ENCODE results near the gene ZNF678. TPM values are rescaled to one million over a fixed set of nuclear protein-coding genes. Genes with fewer than 3 reads are reported as not detected.
A peak's percentile ranks its signal among the peaks of the same experiment; 100 is the strongest.

Gene ZNF678
- total RNA-seq, 1 donor, result 5.2 TPM

DNA sequence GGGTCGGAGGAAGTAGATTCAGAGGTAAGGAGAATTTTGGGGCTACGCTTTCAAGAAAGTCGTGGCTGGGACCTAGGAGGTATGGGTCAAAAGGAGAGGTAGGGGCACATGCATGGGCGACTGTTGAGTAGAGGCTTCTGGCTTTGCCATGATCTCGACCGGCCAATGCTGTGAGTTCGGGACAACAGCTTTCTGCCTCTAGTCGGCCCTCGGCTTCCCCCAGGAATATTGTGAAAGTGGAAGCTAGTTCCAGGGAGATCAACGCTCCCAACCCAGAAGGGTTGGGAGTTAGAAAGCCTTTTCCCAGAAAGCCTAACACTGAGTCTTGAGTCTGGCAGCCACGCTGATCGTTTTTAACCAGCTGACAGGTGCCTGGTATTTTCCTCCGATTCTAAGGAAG, 69.0 kb downstream of the ZNF678 start:
- TF ChIP-seq, protein P1, sequence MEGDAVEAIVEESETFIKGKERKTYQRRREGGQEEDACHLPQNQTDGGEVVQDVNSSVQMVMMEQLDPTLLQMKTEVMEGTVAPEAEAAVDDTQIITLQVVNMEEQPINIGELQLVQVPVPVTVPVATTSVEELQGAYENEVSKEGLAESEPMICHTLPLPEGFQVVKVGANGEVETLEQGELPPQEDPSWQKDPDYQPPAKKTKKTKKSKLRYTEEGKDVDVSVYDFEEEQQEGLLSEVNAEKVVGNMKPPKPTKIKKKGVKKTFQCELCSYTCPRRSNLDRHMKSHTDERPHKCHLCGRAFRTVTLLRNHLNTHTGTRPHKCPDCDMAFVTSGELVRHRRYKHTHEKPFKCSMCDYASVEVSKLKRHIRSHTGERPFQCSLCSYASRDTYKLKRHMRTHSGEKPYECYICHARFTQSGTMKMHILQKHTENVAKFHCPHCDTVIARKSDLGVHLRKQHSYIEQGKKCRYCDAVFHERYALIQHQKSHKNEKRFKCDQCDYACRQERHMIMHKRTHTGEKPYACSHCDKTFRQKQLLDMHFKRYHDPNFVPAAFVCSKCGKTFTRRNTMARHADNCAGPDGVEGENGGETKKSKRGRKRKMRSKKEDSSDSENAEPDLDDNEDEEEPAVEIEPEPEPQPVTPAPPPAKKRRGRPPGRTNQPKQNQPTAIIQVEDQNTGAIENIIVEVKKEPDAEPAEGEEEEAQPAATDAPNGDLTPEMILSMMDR (IDR thresholded peaks at IDR 0.05; ENCODE audit: insufficient read depth, low read depth, low read length), result no peak

DNA sequence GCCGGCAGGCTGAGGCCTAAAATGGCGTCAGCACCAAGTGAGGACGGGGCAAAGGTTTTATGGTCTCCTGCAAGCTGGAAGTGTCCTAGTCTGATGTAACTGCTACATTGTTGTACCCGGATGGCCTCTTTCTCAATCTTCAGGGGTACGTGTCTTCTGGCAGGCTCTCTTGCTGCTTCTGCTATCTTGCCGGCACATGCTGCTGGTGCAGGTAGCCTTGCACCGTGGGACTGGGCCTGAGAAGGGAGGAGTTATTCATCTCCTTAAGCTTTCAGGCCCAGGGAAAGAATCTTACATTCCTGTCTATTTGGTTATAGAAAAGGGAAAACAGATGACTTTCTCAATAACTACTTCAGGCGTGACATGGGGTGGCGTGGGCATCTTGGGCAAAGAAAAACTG, 72.2 kb downstream of the ZNF678 start:
- TF ChIP-seq, protein P1 (IDR thresholded peaks at IDR 0.05; ENCODE audit: insufficient read depth, low read depth, low read length), result no peak
- no peak overlapping the region for H3K4me3 ChIP-seq (ENCODE audit: low read depth, low read length)
- DNase-seq (ENCODE audit: low read depth), result no peak

More for the DNA sequence above, 69.0 kb downstream of the ZNF678 start:
- no peak for DNase-seq (ENCODE audit: low read depth)
- H3K4me3 ChIP-seq (ENCODE audit: low read depth, low read length), result no peak overlapping the region

DNA sequence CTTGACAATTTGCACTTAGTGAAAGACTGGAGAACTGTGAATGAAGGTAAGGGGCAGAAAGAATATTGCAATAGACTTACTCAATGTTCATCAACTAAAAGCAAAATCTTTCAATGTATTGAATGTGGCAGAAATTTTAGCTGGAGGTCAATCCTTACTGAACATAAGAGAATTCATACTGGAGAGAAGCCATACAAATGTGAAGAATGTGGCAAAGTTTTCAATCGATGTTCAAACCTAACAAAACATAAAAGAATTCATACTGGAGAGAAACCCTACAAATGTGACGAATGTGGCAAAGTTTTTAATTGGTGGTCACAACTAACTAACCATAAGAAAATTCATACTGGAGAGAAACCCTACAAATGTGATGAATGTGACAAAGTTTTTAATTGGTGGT, 91.1 kb downstream of the ZNF678 start:
- H3K4me3 ChIP-seq (ENCODE audit: low read depth, low read length), result no peak overlapping the region
- TF ChIP-seq, protein P1 (IDR thresholded peaks at IDR 0.05; ENCODE audit: insufficient read depth, low read depth, low read length), result no peak
- DNase-seq (ENCODE audit: low read depth), result peak; percentile 7

DNA sequence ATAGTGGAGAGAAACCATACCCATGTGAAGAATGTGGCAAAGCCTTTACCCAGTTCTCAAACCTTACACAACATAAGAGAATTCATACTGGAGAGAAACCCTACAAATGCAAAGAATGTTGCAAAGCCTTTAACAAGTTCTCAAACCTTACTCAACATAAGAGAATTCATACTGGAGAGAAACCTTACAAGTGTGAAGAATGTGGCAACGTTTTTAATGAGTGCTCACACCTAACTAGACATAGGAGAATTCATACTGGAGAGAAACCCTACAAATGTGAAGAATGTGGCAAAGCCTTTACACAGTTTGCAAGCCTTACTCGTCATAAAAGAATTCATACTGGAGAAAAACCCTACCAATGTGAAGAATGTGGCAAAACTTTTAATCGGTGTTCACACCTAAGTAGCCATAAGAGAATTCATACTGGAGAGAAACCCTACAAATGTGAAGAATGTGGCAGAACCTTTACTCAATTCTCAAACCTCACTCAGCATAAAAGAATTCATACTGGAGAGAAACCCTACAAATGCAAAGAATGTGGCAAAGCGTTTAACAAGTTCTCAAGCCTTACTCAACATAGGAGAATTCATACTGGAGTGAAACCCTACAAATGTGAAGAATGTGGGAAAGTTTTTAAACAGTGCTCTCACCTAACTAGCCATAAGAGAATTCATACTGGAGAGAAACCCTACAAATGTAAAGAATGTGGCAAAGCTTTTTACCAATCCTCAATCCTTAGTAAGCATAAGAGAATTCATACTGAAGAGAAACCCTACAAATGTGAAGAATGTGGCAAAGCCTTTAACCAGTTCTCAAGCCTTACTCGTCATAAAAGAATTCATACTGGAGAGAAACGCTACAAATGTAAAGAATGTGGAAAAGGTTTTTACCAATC, 91.7 kb downstream of the ZNF678 start:
- no peak overlapping the region for H3K4me3 ChIP-seq (ENCODE audit: low read depth, low read length)
- no peak for DNase-seq (ENCODE audit: low read depth)
- TF ChIP-seq, protein P1 (IDR thresholded peaks at IDR 0.05; ENCODE audit: insufficient read depth, low read depth, low read length), result no peak

DNA sequence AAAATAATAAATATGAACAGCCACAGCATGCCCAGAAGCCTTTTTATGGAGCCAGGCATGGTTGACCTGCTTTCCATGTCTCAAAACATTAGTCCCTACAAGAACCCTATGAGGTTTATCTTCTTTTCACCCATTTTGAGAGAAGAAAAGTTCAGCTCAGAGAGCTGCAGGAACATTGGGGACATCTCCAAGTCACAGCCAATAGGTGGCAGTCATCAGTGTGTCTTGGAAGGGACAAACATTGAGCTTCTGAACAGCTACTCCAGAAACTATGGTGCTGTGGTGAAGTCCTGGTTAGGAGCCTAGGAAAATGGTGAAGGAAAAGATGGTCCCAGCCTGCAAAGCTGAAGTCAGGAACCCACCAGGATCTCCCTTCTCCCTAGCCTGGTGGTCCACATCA, 98.1 kb downstream of the ZNF678 start:
- DNase-seq (ENCODE audit: low read depth), result no peak
- TF ChIP-seq, protein P1 (IDR thresholded peaks at IDR 0.05; ENCODE audit: insufficient read depth, low read depth, low read length), result no peak
- no peak overlapping the region for H3K4me3 ChIP-seq (ENCODE audit: low read depth, low read length)

DNA sequence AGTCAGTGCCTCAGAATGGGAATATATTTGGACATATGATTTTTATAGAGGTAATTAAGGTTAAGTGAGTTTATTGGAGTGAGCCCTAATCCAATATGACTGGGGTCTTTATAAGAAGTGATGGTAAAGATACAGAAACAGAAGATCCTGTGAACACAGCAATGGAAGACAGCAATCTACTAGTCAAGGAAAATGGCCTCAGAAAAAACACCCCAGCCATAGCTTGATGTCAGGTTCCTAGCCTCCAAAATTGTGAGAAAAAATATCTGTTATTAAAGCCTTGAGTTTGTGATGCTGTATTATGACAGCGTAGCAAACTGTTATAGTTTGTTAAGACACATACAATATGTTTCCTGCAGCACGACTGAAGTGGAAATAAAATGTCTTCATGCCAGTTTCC, 99.6 kb downstream of the ZNF678 start:
- no peak overlapping the region for H3K4me3 ChIP-seq (ENCODE audit: low read depth, low read length)
- no peak for DNase-seq (ENCODE audit: low read depth)
- TF ChIP-seq, protein P1 (IDR thresholded peaks at IDR 0.05; ENCODE audit: insufficient read depth, low read depth, low read length), result no peak

Data from fibroblast of villous mesenchyme (primary cell).